Activated CD8-positive, alpha-beta memory T cell treated with anti-CD3 and anti-CD28 coated beads, Interleukin-2, amount 50 U/mL, for 48 hours (primary cell): Measurements from ENCODE around the gene GJB2.

Source experiments
- DNase-seq: peaks from one replicate; pipeline ENCODE4 v3.0.0-alpha.2; 2020

Gene GJB2

GRCh38 chr13:20192158-20192835 is 441 bp downstream of the GJB2 start:
- DNase-seq, result no peak

GRCh38 chr13:20191311-20192157 is 1.2 kb downstream of the GJB2 start:
- no peak for DNase-seq

DNA sequence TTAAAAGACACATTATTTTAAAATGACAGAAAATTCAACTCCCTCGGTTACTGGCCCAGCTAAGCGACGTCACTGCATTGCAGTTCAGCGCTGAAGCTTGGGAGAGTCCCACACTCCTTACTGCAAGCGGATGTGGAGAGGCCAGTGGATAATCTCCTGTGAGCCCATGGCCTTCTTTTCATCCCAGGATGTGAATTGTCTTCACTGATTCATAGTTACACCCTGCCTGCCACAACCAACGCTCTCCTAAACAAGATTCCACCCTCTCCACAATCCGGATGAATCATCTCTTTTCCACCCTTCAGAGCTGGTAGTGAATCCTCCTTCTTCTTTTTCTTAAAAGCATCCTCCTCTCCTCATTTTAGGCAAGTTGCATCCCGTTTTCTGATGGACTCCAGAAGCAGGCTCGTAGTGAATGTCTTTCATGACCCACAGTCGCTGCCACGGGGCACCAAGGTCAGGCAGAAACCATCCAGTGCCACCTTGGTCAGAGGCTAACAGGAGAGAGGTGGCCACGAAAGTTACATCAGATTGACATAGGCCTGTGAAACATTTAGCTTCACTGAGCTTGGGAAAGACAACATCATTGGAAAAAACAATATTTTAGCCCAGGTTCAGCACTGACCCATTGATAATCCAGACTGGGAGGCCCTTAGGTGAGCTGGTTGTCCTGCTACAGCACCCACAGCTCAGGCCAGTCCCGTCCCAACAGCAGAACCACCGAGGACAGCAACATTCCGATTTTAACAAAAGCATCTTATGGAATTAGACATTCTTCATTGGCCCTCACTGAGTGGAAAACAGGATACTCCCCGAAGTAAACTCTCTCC is 2.0 kb downstream of the GJB2 start:
- DNase-seq, result no peak

DNA sequence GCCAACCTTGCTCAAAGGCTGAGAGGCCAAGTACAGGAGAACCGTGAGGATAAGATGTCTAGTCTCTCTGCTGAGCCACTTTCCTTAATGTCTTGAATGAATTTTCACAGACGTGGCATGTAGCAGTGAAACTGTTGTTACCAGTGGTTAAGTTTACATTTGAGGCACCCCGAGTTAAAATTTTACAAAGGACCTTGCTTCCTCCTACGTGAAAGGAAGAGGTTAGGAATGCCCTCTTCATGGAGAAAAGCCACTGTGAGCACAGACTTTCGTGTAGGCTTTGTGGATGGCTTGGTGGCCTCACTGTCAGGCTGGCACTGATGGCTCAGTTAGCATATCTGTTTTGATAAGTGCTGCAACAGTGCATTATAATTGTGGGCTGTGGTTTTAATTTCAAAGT is 2.7 kb downstream of the GJB2 start:
- no peak for DNase-seq

GRCh38 chr13:20188667-20189553 is 3.8 kb downstream of the GJB2 start:
- no peak for DNase-seq

DNA sequence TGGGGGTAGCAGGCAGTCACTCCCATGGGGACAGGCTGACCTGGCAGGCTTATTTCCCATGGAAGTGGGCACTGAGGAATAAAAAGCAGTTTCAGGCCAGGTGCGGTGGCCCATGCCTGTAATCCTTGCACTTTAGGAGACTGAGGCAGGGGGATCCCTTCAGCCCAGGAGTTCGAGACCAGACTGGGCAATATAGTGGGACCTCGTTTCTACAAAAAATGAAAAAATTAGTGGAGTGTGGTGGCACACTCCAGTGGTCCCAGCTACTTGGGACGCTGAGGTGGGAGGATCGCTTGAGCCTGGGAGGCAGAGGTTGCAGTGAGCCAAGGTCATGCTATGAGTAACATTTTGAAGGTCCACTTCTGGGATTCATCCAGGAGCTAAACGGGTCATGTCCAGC is 6.0 kb downstream of the GJB2 start:
- DNase-seq, result no peak

DNA sequence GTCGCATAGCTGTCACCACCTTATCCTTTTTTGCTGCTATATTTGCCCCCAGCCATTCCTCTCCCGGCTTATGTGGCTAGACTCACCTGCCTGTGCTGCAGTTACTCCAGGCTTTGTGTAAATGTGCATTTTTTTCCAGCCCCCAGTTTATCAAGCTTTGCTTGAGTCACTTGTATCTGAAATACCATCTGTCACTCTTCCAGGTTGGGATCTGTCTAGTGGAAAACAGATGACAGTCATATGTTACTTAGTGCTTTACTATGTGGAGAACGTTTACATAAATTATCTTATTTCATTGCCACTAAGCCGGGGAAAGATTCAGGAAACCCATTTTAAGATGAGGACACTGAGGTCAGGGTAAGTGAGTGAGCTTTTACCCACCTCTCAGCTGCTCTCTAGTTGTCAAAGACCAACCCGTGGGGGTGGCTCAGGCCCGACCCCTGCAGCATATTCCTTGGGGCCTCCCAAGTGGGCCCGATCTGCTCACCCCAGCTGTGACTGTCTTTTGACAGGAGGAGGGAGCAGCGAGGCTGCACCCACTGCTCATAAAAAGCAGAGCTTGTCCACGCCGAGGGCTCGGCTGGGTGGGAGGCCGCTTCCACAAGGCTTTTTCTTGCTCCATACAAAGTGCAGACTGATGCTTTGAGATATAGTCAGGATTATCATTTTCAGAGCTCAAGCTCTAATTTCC is 7.2 kb downstream of the GJB2 start:
- no peak for DNase-seq

- no peak for DNase-seq
These were observed 10.4 kb downstream of the GJB2 start for GRCh38 chr13:20182231-20182846.

DNA sequence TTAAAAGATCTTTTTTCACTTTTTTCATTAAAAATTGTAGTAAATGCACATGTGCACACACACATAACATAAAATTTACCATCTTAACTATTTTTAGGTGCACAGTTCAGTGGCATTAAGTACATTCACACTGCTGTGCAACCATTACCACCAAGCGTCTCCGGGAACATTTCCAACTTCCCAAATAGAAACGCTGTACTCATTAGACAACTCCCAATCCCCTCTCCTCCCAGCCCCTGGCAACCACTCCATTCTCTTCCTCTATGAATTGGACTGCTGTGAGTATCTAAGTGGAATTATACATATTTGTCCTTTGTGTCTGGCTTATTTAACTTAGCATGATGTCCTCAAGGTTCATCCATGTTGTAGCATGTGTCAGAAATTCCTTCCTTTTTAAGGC is 11.6 kb downstream of the GJB2 start:
- no peak for DNase-seq

- DNase-seq, result no peak
These were observed 14.6 kb downstream of the GJB2 start for GRCh38 chr13:20178156-20178555.

DNA sequence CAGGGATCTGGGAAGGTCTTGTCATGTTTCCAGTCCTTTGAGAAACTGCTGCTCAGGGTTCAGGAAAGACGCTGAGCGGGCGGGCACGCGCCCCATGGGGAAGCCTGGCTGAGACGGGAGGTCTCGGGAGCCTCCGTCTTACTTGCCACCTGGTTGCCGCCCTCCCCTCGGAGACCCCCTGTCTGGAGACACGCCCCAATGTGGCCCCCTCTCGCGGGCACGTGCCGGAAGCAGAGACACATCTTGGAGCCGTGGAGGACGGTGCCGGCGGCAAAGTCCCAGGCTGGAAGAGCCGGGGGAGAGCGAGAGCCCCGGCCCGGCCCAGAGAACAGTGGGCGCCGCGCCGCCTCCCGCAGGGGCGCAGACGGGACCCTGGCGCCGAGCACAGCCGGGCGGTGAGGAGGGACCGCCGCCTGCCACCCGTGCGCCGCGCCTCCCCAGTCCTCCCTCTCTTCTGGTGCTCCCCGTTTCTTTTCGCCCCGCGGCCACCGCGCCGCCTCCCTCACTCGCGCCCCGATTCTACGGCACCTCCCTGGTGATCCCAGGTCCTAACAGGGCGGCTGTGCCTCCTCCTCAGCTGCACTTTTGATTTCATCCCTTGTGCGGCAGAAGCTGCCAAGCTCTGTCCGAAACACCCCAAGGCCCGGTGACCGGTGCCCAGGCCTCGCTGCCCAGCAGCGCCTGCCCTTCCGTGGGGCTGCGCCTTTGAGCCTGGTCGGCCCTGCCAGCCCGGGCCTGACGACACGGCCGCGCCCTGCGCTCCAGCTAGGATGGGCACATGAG is 15.5 kb downstream of the GJB2 start:
- no peak for DNase-seq

- DNase-seq, result no peak
These were observed 16.7 kb downstream of the GJB2 start for GRCh38 chr13:20175907-20176652.

DNA sequence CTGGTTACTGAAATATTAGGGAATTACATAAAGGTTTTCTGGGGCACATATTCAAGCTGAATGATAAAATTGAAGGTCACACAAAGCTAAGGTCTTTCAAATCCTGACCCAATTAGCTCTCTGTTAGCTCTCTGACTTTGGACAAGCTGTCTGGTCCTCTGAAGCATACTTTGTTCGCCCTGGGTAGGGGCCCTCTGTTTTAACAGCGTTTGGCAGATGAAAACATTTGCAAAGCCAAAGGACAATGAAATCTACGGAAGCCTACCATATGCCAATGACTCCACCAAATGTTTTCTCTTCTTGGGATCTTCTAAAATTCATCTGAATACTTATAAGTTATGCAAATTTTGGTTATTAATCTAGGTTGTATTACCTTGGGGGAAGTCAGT is 17.3 kb downstream of the GJB2 start:
- DNase-seq, result no peak

GRCh38 chr13:20174656-20175405 is 17.9 kb downstream of the GJB2 start:
- DNase-seq, result peak; percentile 78

DNA sequence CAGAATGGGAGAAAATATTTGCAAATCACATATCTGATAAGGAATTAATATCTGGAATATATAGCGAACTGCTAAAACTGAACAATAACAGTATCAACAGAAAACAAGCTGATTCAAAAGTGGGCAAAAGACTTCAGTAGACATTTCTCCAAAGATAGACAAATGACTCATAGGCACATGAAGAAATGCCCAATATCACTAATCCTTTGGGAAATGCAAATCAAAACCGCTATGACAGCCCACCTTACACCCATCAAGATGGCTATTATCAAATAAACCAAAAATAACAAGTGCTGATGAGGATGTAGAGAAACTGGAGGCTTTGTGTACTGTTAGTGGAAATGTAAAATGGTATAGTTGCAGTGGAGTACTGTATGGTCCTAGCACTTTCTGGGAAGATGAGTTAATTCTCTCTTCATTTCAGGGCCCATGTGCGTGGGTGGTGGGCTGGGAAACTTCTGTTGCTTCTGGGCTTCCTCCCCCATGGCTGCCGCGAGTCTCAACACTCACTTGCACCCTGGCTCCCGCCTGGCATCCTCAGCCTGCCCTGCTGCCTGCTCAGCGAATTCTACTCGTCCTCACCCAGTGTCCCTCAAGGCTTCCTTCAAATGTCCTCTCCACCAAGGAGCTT is 19.5 kb downstream of the GJB2 start:
- no peak for DNase-seq

DNA sequence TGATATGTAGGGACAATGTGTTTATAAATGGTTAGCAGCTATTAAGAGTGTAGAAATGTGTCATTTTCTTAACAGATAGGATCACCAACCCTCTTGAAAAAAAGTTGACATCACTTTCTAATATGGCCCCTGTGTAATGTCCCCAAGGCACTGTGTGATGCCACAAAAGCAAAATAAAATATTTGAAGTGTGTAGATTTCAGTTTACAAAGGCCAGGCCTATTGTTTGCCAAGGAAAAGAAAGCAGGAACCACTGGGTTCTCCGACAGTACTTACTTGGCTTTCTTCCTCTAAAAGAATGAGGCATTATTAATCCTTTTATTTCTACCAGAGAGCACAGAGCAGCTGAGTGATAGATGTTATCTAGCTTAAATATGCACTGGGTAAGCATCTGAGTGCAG is 21.4 kb downstream of the GJB2 start:
- no peak for DNase-seq

GRCh38 chr13:20170921-20171320 is 21.8 kb downstream of the GJB2 start:
- no peak for DNase-seq

DNA sequence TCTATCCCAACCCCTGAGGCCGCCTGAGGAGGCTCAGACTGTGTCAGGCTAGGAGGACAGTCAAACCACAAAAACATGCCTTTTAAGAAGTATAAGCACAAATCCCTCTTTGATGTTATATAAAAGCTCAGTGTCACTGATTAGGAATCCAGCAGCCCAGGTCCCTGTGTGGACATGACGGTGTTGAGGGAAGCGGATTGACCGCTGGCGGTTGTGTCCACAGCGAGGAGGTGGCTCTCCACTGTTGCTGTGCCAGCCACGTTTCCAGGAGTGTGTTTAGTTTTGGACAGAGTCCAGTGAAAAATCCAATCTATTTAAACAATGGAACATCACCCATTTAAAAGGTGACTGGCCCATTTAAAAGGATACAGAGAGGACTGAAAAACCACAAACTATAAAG is 24.3 kb downstream of the GJB2 start:
- no peak for DNase-seq
